SH-SY5Y (cell line): Measurements from ENCODE around the gene VWA1.

Source experiments
- GATA2 ChIP-seq: IDR thresholded peaks from 2 replicates; pipeline ENCODE4 v1.6.1; 2011; ENCODE audit warnings: mild to moderate bottlenecking, low read depth, low read length
- GATA3 ChIP-seq: IDR thresholded peaks from 2 replicates; pipeline ENCODE4 v1.6.1; 2011; ENCODE audit warnings: low read depth, mild to moderate bottlenecking, low read length, moderate library complexity

GRCh38 chr1:1455366-1455884, 19.9 kb downstream of the VWA1 start:
- no peak for TF ChIP-seq GATA2
- no peak for TF ChIP-seq GATA3
